Ovary (tissue), 9 donors: ENCODE results near the gene BACH1. TPM values are rescaled to one million over a fixed set of nuclear protein-coding genes. Genes with fewer than 3 reads are reported as not detected.

ENCODE experiments used
- polyA plus RNA-seq, 2 donors: library from polyadenylated mRNA; stranded (reverse); fragments of 200-250 nt in 1 of 2; fragments of 350-450 nt in 1 of 2; fragmentation: Illumina TruSeq in 1 of 2; extraction: RNeasy Lipid Tissue Mini Kit (QIAGEN cat#74804) in 1 of 2; gene quantifications; one replicate each; pipeline ENCODE4 v1.2.3, GENCODE V29; 2013 to 2014
- total RNA-seq, 7 donors: library from RNA; depleted of rRNA in 2 of 7; stranded (reverse); fragments of >200 nt in 2 of 7; fragmentation: NEBNext Ultra II Directional in 3 of 7; extraction: Animal tissue kit (Norgen Biotek cat#: 25700) in 3 of 7; gene quantifications; one replicate each; pipeline versions ENCODE4 v1.1.0 to v1.2.4, GENCODE V29; 2016 to 2023
- donor health status: DM: no; HTN: no; CAD: no; lungs with moderate emphysema.
- donor health status: DM: no; HTN: no; CAD: no.
- donor health status: Bipolar disorder and iron deficiency.
- donor health status: DM: yes; HTN: yes; CAD: no.
- donor health status: DM: no; HTN: no; CAD: no.
- donor health status: DM: yes; HTN: yes; CAD: no.

The BACH1 gene
- total and polyA plus RNA-seq, 9 donors = 11.4 to 77.0 (median 52.3) TPM

Other genes with a start within 250 kb of the BACH1 start
- 100 to 1,000 TPM in 5 of 7 donors, 10 to 100 TPM in 2; 96.9 to 116 (median 105) TPM for gene CCT8, start 225.3 kb upstream of the BACH1 start, total RNA-seq
- gene CCT8, start 225.3 kb upstream of the BACH1 start, polyA plus RNA-seq = 100 to 1,000 TPM in 1 of 2 donors, 10 to 100 TPM in 1; 89.1 to 175 TPM
- gene MAP3K7CL, start 168.3 kb upstream of the BACH1 start, total RNA-seq = 1 to 10 TPM; 3.0 to 8.6 (median 4.4) TPM
- 10 to 100 TPM in 1 of 2 donors, 1 to 10 TPM in 1; 7.9 to 18.6 TPM for gene MAP3K7CL, start 168.3 kb upstream of the BACH1 start, polyA plus RNA-seq